Nephron (organoid): ENCODE data around the gene PCDHGA5.
A peak's percentile ranks its signal among the peaks of the same experiment; 100 is the strongest.
"Not testable (repeated sequence)": the region's sequence is repeated elsewhere in the genome, so short reads cannot be mapped to it uniquely, and the experiment has no call there.

Experiments
- H3K27ac Mint-ChIP-seq, 3 experiments: 2 replicates each; pipeline ENCODE4 v1.8.0; 2020; ENCODE audit warnings: mixed read lengths in 3 of 3, mild to moderate bottlenecking in 2 of 3, moderate library complexity in 1 of 3
- H3K27me3 Mint-ChIP-seq: 2 replicates; pipeline ENCODE4 v1.8.0; 2021; ENCODE audit warnings: low read depth, mild to moderate bottlenecking, moderate library complexity, mixed read lengths
- H3K36me3 Mint-ChIP-seq: 2 replicates; pipeline ENCODE4 v1.8.0; 2020; ENCODE audit warnings: low read depth, mixed read lengths
- H3K4me1 Mint-ChIP-seq: 2 replicates; pipeline ENCODE4 v1.8.0; 2020; ENCODE audit warnings: mixed read lengths
- H3K4me3 Mint-ChIP-seq, 3 experiments: 2 replicates each; pipeline ENCODE4 v1.8.0; 2020; ENCODE audit warnings: mild to moderate bottlenecking in 3 of 3, mixed read lengths in 3 of 3, moderate library complexity in 2 of 3
- H3K9me3 Mint-ChIP-seq: 2 replicates; pipeline ENCODE4 v1.8.0; 2020; ENCODE audit warnings: mixed read lengths
- CTCF ChIP-seq, 3 experiments: fragments of 200-600 bp; sonication (generic); IDR thresholded peaks; one replicate each; pipeline ENCODE4 v1.5.0; 2021; ENCODE audit warnings: antibody characterized with exemption in 3 of 3; ENCODE audit not compliant: unreplicated experiment in 3 of 3

Gene PCDHGA5

GRCh38 chr5:141413540-141414069 is 49.6 kb downstream of the PCDHGA5 start:
- no peak for TF ChIP-seq CTCF (IDR thresholded peaks at IDR 0.05; ENCODE audit: unreplicated experiment in 3 of 3)
- peaks cover 10% of the 10 kb centered on the region for H3K4me1 Mint-ChIP-seq
- H3K9me3 Mint-ChIP-seq: peaks cover 77% of the 10 kb centered on the region
- peak overlapping the region in 1 of 3 experiments; percentile 88 for H3K27ac Mint-ChIP-seq
- H3K4me3 Mint-ChIP-seq: peak overlapping the region; percentile 83 to 85 (median 85)
- H3K36me3 Mint-ChIP-seq: peaks cover 96% of the 10 kb centered on the region
- H3K27me3 Mint-ChIP-seq: peaks cover 27% of the 10 kb centered on the region

GRCh38 chr5:141414548-141415274 is 50.7 kb downstream of the PCDHGA5 start:
- not testable (repeated sequence) for H3K27ac Mint-ChIP-seq, H3K4me1 Mint-ChIP-seq
- peaks cover 96% of the 10 kb centered on the region for H3K36me3 Mint-ChIP-seq
- peaks cover 75% of the 10 kb centered on the region for H3K9me3 Mint-ChIP-seq
- H3K4me3 Mint-ChIP-seq: peak overlapping the region in 2 of 3 experiments; percentile 42 to 46
- H3K27me3 Mint-ChIP-seq: peaks cover 23% of the 10 kb centered on the region

GRCh38 chr5:141415275-141415618 is 51.3 kb downstream of the PCDHGA5 start:
- peaks cover 98% of the 10 kb centered on the region for H3K36me3 Mint-ChIP-seq
- H3K27ac Mint-ChIP-seq, H3K4me3 Mint-ChIP-seq, H3K4me1 Mint-ChIP-seq: not testable (repeated sequence)
- H3K9me3 Mint-ChIP-seq: peaks cover 77% of the 10 kb centered on the region
- H3K27me3 Mint-ChIP-seq: peaks cover 22% of the 10 kb centered on the region
